Ovary (tissue), 9 donors: Measurements from ENCODE around the gene RAP1GDS1. TPM values are rescaled to one million over a fixed set of nuclear protein-coding genes. Genes with fewer than 3 reads are reported as not detected.
"Not testable (repeated sequence)": the region's sequence is repeated elsewhere in the genome, so short reads cannot be mapped to it uniquely, and the experiment has no call there.

Experiments
- DNase-seq, 5 donors: peaks; one replicate each; pipeline ENCODE4 v3.0.0-alpha.2; 2019 to 2020
- H3K27ac ChIP-seq, 2 donors: fragments of 200-600 bp; one replicate each; pipeline versions ENCODE4 v1.5.1 to v1.8.0; 2019 to 2022
- H3K27me3 ChIP-seq: fragments of 200-600 bp; one replicate; pipeline ENCODE4 v1.8.0; 2022
- H3K36me3 ChIP-seq: fragments of 200-600 bp; sonication (generic); one replicate; pipeline ENCODE4 v1.5.1; 2019
- H3K4me1 ChIP-seq: one replicate; pipeline ENCODE4 v1.8.1; 2013; ENCODE audit warnings: mild to moderate bottlenecking, moderate library complexity; ENCODE audit not compliant: insufficient read depth
- H3K4me3 ChIP-seq: fragments of 200-600 bp; sonication (generic); one replicate; pipeline ENCODE4 v1.5.1; 2017
- H3K9me3 ChIP-seq, 2 donors: fragments of 200-600 bp in 1 of 2; sonication (generic) in 1 of 2; one replicate each; pipeline versions ENCODE4 v1.5.1 to v1.8.1; 2013 to 2019; ENCODE audit warnings: mild to moderate bottlenecking in 1 of 2, moderate library complexity in 1 of 2
- CTCF ChIP-seq, 3 donors: fragments of 450-650 bp in 2 of 3; fragments of 200-600 bp in 1 of 3; IDR thresholded peaks; one replicate each; pipeline versions ENCODE4 v1.5.1 to v1.8.0; 2016 to 2022; ENCODE audit warnings: antibody characterized with exemption in 3 of 3, mild to moderate bottlenecking in 1 of 3
- EP300 ChIP-seq: sonication (generic); formaldehyde crosslinking; IDR thresholded peaks from one replicate; pipeline ENCODE4 v1.6.1; 2017; ENCODE audit warnings: antibody characterized with exemption
- POLR2A ChIP-seq: fragments of 450-650 bp; IDR thresholded peaks from one replicate; pipeline ENCODE4 v1.6.1; 2017; ENCODE audit warnings: antibody characterized with exemption, mild to moderate bottlenecking, moderate library complexity
- WGBS, 3 donors: extraction: QIAGEN DNeasy Blood & Tissue Kit in 1 of 3; methylation state at CpG; one replicate each; pipeline versions ENCODE4 v1.1.5 to v1.1.7; 2013 to 2017; 5-methylcytosine and 5-hydroxymethylcytosine counted together
- intact Hi-C, 4 donors: fragments of 100-400 bp; cut with DNase I; formaldehyde crosslinking; loops; one replicate each; pipeline versions ENCODE4 v1.11.0 to v1.15.1; 2022 to 2023
- polyA plus RNA-seq, 2 donors: library from polyadenylated mRNA; stranded (reverse); fragments of 200-250 nt in 1 of 2; fragments of 350-450 nt in 1 of 2; fragmentation: Illumina TruSeq in 1 of 2; extraction: RNeasy Lipid Tissue Mini Kit (QIAGEN cat#74804) in 1 of 2; gene quantifications; one replicate each; pipeline ENCODE4 v1.2.3, GENCODE V29; 2013 to 2014
- total RNA-seq, 7 donors: library from RNA; depleted of rRNA in 2 of 7; stranded (reverse); fragments of >200 nt in 2 of 7; fragmentation: NEBNext Ultra II Directional in 3 of 7; extraction: Animal tissue kit (Norgen Biotek cat#: 25700) in 3 of 7; gene quantifications; one replicate each; pipeline versions ENCODE4 v1.1.0 to v1.2.4, GENCODE V29; 2016 to 2023
- donor health status: DM: no; HTN: no; CAD: no; lungs with moderate emphysema.
- donor health status: DM: no; HTN: no; CAD: no.
- donor health status: Bipolar disorder and iron deficiency.
- donor health status: DM: yes; HTN: yes; CAD: no.
- donor health status: DM: no; HTN: no; CAD: no.
- donor health status: DM: yes; HTN: yes; CAD: no.

The RAP1GDS1 gene
- total and polyA plus RNA-seq, 9 donors: 12.6 to 40.9 (median 24.9) TPM

DNA sequence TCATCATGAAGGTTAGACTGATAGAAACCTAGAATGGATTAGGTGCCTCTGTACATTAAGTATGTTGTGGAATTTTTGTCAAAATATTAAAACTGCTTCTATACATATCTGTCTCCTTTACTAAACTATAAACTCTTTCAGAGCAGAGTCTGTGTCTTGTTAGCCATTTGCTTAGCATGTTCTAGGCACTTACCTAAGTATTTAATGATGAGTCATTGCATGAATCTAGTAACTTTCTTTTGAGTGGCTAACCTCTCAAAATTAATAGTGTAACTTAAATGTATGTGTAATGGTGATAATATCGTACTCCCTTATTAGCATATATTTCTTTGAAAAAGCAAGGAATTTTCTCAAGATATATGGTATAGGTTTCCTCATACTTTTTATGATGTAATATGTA, 57.8 kb downstream of the RAP1GDS1 start:
- WGBS, 3 donors: 95 to 98% (median 95%) methylated on average over 1 of the region's 1 CpG
- intact Hi-C loops: no loop called here

GRCh38 chr4:98326168-98326567, 65.0 kb downstream of the RAP1GDS1 start:
- WGBS, 3 donors: 90 to 96% (median 93%) methylated on average over 2 of the region's 2 CpGs
- Histone ChIP-seq H3K27ac (no peak overlapping the region), H3K4me3 (no peak overlapping the region), H3K27me3 (no peaks in the 10 kb centered on the region), H3K9me3 (no peaks in the 10 kb centered on the region), H3K4me1 (no peaks in the 10 kb centered on the region), H3K36me3 (no peaks in the 10 kb centered on the region)
- intact Hi-C loops: no loop called here
- TF ChIP-seq CTCF (IDR thresholded peaks at IDR 0.05): no peak
- no peak for DNase-seq

More for the DNA sequence above, 57.8 kb downstream of the RAP1GDS1 start:
- Histone ChIP-seq H3K9me3 (no peaks in the 10 kb centered on the region), H3K4me1 (no peaks in the 10 kb centered on the region), H3K27me3 (no peaks in the 10 kb centered on the region), H3K27ac (no peak overlapping the region), H3K36me3 (no peaks in the 10 kb centered on the region), H3K4me3 (no peak overlapping the region)
- TF ChIP-seq CTCF (IDR thresholded peaks at IDR 0.05) (no peak), EP300 (no peak), POLR2A (no peak)
- DNase-seq: no peak

DNA sequence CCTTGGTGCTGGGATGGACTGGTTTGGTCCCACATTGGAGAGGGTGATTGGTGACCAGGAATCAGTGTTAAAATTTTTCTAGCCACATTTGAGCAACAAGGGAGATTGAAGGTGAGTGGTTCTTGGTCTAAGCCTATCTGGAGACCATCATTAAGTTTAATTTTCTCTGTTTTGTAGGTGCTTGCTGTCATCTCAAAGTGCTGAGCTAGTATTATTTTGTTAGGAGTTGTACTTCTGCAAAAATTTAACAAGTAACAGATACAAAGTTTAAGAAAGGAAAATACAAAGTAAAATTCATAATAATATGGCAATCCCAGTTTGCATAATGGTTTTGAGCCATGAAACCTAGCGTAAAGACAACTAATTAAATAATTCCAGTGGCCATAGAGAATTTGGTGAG, 66.5 kb downstream of the RAP1GDS1 start:
- intact Hi-C loops: no loop called here
- Histone ChIP-seq H3K4me1 (no peaks in the 10 kb centered on the region), H3K9me3 (no peaks in the 10 kb centered on the region), H3K36me3 (no peaks in the 10 kb centered on the region), H3K4me3 (no peak overlapping the region), H3K27me3 (no peaks in the 10 kb centered on the region), H3K27ac (no peak overlapping the region)
- no peak for TF ChIP-seq CTCF (IDR thresholded peaks at IDR 0.05)
- TF ChIP-seq EP300: no peak
- TF ChIP-seq POLR2A: no peak
- DNase-seq: no peak
- WGBS, 3 donors: 93 to 99% (median 97%) methylated on average over 1 of the region's 1 CpG

DNA sequence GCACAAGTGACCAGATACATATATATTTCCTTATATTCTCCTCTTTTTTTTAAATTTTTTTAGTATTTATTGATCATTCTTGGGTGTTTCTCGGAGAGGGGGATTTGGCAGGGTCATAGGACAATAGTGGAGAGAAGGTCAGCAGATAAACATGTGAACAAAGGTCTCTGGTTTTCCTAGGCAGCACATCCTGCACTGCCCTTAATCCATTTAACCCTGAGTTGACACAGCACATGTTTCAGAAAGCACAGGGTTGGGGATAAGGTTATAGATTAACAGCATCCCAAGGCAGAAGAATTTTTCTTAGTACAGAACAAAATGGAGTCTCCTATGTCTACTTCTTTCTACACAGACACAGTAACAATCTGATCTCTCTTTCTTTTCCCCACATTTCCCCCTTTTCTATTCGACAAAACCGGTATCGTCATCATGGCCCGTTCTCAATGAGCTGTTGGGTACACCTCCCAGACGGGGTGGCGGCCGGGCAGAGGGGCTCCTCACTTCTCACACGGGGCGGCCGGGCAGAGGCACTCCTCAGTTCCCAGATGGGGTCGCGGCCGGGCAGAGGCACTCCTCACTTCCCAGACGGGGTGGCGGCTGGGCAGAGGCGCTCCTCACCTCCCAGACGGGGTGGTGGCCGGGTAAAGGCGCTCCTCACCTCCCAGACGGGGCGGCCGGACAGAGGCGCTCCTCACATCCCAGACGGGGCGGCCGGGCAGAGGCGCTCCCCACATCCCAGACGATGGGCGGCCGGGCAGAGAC, 68.9 kb downstream of the RAP1GDS1 start:
- intact Hi-C loops, H3K4me1 ChIP-seq, H3K27ac ChIP-seq, H3K36me3 ChIP-seq, H3K4me3 ChIP-seq, H3K27me3 ChIP-seq, H3K9me3 ChIP-seq, DNase-seq: not testable (repeated sequence)
- WGBS, 3 donors: 97 to 98% (median 97%) methylated on average over 29 to 31 of the region's 31 CpGs

GRCh38 chr4:98332017-98332416, 70.8 kb downstream of the RAP1GDS1 start:
- Histone ChIP-seq H3K27ac (no peak overlapping the region), H3K4me3 (no peak overlapping the region), H3K9me3 (no peaks in the 10 kb centered on the region), H3K4me1 (no peaks in the 10 kb centered on the region), H3K27me3 (no peaks in the 10 kb centered on the region), H3K36me3 (no peaks in the 10 kb centered on the region)
- 93 to 97% (median 94%) methylated on average over 1 of the region's 1 CpG for WGBS, 3 donors
- DNase-seq: no peak
- no peak for TF ChIP-seq POLR2A
- TF ChIP-seq CTCF (IDR thresholded peaks at IDR 0.05): no peak
- TF ChIP-seq EP300: no peak
- intact Hi-C loops: no loop called here
